OCI-LY7 (cell line): ENCODE results near the gene TMCC1. TPM values are rescaled to one million over a fixed set of nuclear protein-coding genes. Genes with fewer than 3 reads are reported as not detected.
"Not testable (repeated sequence)": the region's sequence is repeated elsewhere in the genome, so short reads cannot be mapped to it uniquely, and the experiment has no call there.

Source experiments
- BruUV-seq: library from RNA; stranded (reverse); fragments of 400-500 nt; replicated peaks from 2 replicates; lab custom pipeline; 2021; lab: Mats Ljungman, UMichigan
- CTCF ChIA-PET: fragments of 300-600 bp; sonication (Branson Sonifier 250); formaldehyde crosslinking; loops from one replicate; lab custom pipeline; 2022; ENCODE audit warnings: antibody characterized with exemption; ENCODE audit not compliant: unreplicated experiment; lab: Charles Lee
- POLR2A ChIA-PET: fragments of 300-600 bp; sonication (Branson Sonifier 250); formaldehyde crosslinking; loops from one replicate; lab custom pipeline; 2022; ENCODE audit warnings: antibody characterized with exemption; lab: Charles Lee
- DNase-seq: peaks from one replicate; pipeline ENCODE4 v3.0.0-alpha.2; 2015; ENCODE audit warnings: low spot score
- H2AFZ ChIP-seq: fragments of 200-600 bp; sonication (generic), shearing (Covaris generic); 2 replicates; pipeline ENCODE4 v1.6.1; 2014; ENCODE audit warnings: mild to moderate bottlenecking, antibody characterized with exemption, low read length, moderate library complexity
- H3K27ac ChIP-seq: fragments of 200-600 bp; sonication (generic); 2 replicates; pipeline ENCODE4 v1.5.1; 2014; ENCODE audit warnings: mixed run types, low read depth, mild to moderate bottlenecking, moderate library complexity, low read length, inconsistent platforms; ENCODE audit not compliant: poor library complexity, severe bottlenecking
- H3K36me3 ChIP-seq: fragments of 200-600 bp; sonication (generic); 2 replicates; pipeline ENCODE4 v1.6.1; 2014; ENCODE audit warnings: mild to moderate bottlenecking, antibody characterized with exemption, low read length, moderate library complexity, mixed read lengths; ENCODE audit not compliant: insufficient read depth
- H3K4me1 ChIP-seq: fragments of 200-600 bp; sonication (generic); 2 replicates; pipeline ENCODE4 v1.5.1; 2014; ENCODE audit warnings: mild to moderate bottlenecking, low read length; ENCODE audit not compliant: insufficient read depth, poor library complexity, severe bottlenecking
- H3K4me2 ChIP-seq: fragments of 200-600 bp; sonication (generic); 2 replicates; pipeline ENCODE4 v1.6.1; 2014; ENCODE audit warnings: mild to moderate bottlenecking, low read length
- H3K4me3 ChIP-seq: fragments of 200-600 bp; sonication (generic); 2 replicates; pipeline ENCODE4 v1.5.1; 2014; ENCODE audit warnings: mild to moderate bottlenecking, low read depth, low read length; ENCODE audit not compliant: poor library complexity, severe bottlenecking
- H3K79me2 ChIP-seq: fragments of 200-600 bp; sonication (generic); 2 replicates; pipeline ENCODE4 v1.6.1; 2016; ENCODE audit warnings: low read depth, mild to moderate bottlenecking, low read length, moderate library complexity, mixed read lengths; ENCODE audit not compliant: insufficient read depth
- H3K9me2 ChIP-seq: fragments of 200-600 bp; sonication (generic); 2 replicates; pipeline ENCODE4 v1.6.1; 2016; ENCODE audit warnings: mild to moderate bottlenecking, low read length, mixed read lengths; ENCODE audit not compliant: insufficient read depth
- H3K9me3 ChIP-seq: fragments of 200-600 bp; sonication (generic); 2 replicates; pipeline ENCODE4 v1.6.1; 2014; ENCODE audit warnings: mild to moderate bottlenecking, mixed run types, low read length, mixed read lengths
- H4K20me1 ChIP-seq: fragments of 200-600 bp; sonication (generic); 2 replicates; pipeline ENCODE4 v1.6.1; 2014; ENCODE audit warnings: mild to moderate bottlenecking, antibody characterized with exemption, low read length, moderate library complexity, mixed read lengths; ENCODE audit not compliant: insufficient read depth
- EZH2phosphoT487 ChIP-seq: fragments of 200-600 bp; sonication (generic); IDR thresholded peaks from 2 replicates; pipeline ENCODE4 v1.6.1; 2018; ENCODE audit warnings: low read depth, borderline replicate concordance, mild to moderate bottlenecking, mixed run types, antibody characterized with exemption, low read length, moderate library complexity, mixed read lengths
- intact Hi-C: fragments of 100-400 bp; cut with micrococcal nuclease; formaldehyde crosslinking; loops from one replicate; pipeline ENCODE4 v1.10.0; 2022; ENCODE audit not compliant: unreplicated experiment
- total RNA-seq, 2 experiments: library from RNA; depleted of rRNA in 1 of 2; stranded (reverse); fragments of >200 nt in 1 of 2; shearing (Covaris generic) in 1 of 2; gene quantifications; 2 replicates each; pipeline ENCODE4 v1.2.3, GENCODE V29; 2014 to 2022
- TF ChIP-seq, protein P1 (sequence below): fragments of 200-600 bp; sonication (generic); conservative IDR thresholded peaks from 2 replicates; pipeline ENCODE4 v1.5.1; 2014; ENCODE audit warnings: mild to moderate bottlenecking, antibody characterized with exemption, low read length, moderate library complexity, mixed read lengths

TMCC1 gene
- total RNA-seq, 2 experiments from 2014 or later = 31.7 to 38.8 TPM

DNA sequence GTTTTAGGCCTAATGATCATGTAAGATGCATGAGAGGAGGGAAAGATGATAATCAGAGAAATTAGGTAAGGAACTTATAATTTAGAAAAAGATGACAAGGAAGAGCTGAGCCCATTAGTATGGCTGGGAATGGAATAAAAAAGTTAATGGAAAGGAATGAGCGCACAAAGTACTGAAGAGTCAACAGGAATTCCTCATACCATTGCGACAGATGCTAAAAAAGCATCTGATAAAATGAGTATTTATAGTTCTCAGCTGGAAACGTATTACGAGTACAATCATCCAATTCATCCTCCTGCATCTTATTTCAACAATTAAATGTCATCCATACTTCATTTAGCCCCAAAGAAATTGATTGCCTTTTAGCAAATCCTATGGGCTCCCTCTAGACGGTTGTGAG is 58.9 kb downstream of the TMCC1 start:
- Histone ChIP-seq H3K36me3 (peaks cover 14% of the 10 kb centered on the region; the same call in 1 of the 2 replicates), H2AFZ (no peak overlapping the region), H3K9me3 (peaks cover 12% of the 10 kb centered on the region; the same call in 1 of the 2 replicates), H3K4me2 (no peak overlapping the region), H3K4me1 (peaks cover 2% of the 10 kb centered on the region), H3K27ac (no peak overlapping the region), H3K9me2 (no peaks in the 10 kb centered on the region), H3K4me3 (no peak overlapping the region), H4K20me1 (no peaks in the 10 kb centered on the region), H3K79me2 (peaks cover 25% of the 10 kb centered on the region; the same call in 1 of the 2 replicates)
- TF ChIP-seq, protein P1, sequence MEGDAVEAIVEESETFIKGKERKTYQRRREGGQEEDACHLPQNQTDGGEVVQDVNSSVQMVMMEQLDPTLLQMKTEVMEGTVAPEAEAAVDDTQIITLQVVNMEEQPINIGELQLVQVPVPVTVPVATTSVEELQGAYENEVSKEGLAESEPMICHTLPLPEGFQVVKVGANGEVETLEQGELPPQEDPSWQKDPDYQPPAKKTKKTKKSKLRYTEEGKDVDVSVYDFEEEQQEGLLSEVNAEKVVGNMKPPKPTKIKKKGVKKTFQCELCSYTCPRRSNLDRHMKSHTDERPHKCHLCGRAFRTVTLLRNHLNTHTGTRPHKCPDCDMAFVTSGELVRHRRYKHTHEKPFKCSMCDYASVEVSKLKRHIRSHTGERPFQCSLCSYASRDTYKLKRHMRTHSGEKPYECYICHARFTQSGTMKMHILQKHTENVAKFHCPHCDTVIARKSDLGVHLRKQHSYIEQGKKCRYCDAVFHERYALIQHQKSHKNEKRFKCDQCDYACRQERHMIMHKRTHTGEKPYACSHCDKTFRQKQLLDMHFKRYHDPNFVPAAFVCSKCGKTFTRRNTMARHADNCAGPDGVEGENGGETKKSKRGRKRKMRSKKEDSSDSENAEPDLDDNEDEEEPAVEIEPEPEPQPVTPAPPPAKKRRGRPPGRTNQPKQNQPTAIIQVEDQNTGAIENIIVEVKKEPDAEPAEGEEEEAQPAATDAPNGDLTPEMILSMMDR = no peak
- TF ChIP-seq EZH2phosphoT487 = no peak
- ChIA-PET CTCF (no interaction called here), POLR2A (interaction anchor here (0.7 kb wide), 1 partner anchor 24 kb away, joined by 3 read pairs; no protein-coding TSS in a partner anchor)
- no peak for DNase-seq
- intact Hi-C loops = no loop called here
- BruUV-seq = no TSS peak

DNA sequence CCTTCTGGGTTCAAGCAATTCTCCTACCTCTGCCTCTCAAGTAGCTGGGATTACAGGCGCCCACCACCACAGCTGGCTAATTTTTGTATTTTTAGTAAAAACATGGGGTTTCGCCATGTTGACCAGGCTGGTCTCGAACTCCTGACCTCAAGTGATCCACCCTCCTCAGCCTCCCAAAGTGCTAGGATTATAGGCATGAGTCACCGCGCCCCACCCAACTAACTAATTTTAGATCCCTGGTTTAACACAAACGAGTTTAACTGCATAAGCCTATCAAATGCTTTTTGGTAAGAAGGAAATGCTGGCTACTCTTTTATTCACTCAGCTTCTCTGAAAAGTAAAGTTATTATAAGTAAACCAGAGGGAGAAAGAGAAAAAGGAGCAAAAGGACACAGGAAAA is 61.6 kb downstream of the TMCC1 start:
- H3K9me3 ChIP-seq = peaks cover 12% of the 10 kb centered on the region; the same call in 1 of the 2 replicates
- H3K9me2 ChIP-seq, DNase-seq, H3K27ac ChIP-seq, CTCF ChIA-PET, H2AFZ ChIP-seq, BruUV-seq, H3K4me2 ChIP-seq, H4K20me1 ChIP-seq, intact Hi-C loops, H3K4me3 ChIP-seq: not testable (repeated sequence)
- peaks cover 26% of the 10 kb centered on the region; the same call in 1 of the 2 replicates for H3K79me2 ChIP-seq
- POLR2A ChIA-PET = interaction anchor here (0.7 to 1.3 kb wide), 4 partner anchors 40 to 164 kb away, joined by 3 to 4 read pairs (median 3); no protein-coding TSS in a partner anchor
- H3K36me3 ChIP-seq = peaks cover 15% of the 10 kb centered on the region
- H3K4me1 ChIP-seq = peaks cover 29% of the 10 kb centered on the region

DNA sequence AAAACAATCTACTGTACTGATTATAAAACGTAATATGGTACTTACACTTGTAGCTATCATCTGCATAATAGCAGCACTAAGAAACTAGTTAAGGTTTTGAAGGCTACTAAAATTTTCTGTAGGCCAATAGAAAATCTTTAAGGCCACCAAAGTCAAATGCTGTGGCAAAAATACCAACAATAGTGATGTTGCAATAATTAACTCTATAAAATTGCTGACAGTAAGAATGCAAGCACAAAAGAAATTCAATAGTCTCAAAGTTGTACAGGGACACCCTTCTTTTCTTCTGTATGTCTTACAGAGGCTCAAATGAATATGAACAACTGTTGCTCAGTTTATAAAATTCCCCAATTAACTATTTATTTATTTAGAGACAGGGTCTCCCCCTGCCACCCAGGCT is 62.0 kb downstream of the TMCC1 start:
- H3K4me3 ChIP-seq = no peak overlapping the region
- H2AFZ ChIP-seq = no peak overlapping the region
- TF ChIP-seq, protein P1 = no peak
- TF ChIP-seq EZH2phosphoT487 = no peak
- no peak for DNase-seq
- no TSS peak for BruUV-seq
- no peak overlapping the region for H3K27ac ChIP-seq
- ChIA-PET POLR2A (interaction anchor here (0.8 to 1.3 kb wide), 4 partner anchors 19 to 182 kb away, joined by 3 to 6 read pairs (median 4); no protein-coding TSS in a partner anchor), CTCF (no interaction called here)
- intact Hi-C loops = no loop called here
- H3K9me2 ChIP-seq = no peaks in the 10 kb centered on the region
- H3K79me2 ChIP-seq = peaks cover 27% of the 10 kb centered on the region; the same call in 1 of the 2 replicates
- peaks cover 12% of the 10 kb centered on the region; the same call in 1 of the 2 replicates for H3K9me3 ChIP-seq
- no peaks in the 10 kb centered on the region for H4K20me1 ChIP-seq
- H3K4me1 ChIP-seq = peaks cover 33% of the 10 kb centered on the region
- H3K4me2 ChIP-seq = no peak overlapping the region
- peaks cover 16% of the 10 kb centered on the region for H3K36me3 ChIP-seq
